Measurements from ENCODE around the gene NUBPL.
"Not testable (repeated sequence)": the region's sequence is repeated elsewhere in the genome, so short reads cannot be mapped to it uniquely, and the experiment has no call there.

The NUBPL gene

DNA sequence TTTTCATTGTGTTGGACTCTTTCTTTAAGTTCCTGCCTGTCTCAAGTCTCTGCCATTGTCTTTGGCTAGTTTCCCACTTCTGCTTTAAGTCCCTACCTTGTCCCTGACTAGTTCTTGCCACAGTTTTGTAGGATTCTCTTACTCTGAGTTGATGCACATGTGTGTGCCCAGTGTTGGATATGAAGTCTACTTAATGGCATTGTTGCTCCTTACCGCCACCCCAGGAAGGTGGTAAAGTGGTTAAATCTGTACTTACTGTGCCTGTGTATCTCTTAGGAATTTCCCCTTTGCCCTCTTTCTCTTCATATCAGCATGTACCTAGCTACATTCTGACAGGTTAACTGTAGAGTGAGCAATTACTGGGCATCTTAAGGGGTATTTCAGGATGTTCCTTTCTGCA is 227.1 kb downstream of the NUBPL start:
- DNase-seq (ENCODE audit: insufficient read length, low spot score) (no peak), FAIRE-seq (peak; percentile 95)

DNA sequence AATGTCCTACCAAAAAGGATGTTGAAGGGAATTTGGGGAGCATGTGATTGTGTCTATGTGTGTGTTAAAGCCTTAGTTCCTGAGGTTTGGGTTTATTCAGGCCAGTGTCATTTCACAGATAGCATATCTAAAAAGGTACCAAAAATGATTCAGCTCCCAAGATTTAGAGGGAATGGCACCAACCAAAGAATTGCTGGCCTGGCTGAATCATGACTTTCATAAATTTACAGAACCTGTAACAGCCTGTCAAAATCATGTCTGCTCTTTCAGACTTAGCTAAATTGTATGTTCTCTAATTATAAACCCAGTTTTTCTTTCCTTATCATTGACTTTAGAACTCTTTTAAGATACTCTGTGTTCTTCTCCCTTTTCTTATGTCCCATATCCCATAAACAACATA is 231.5 kb downstream of the NUBPL start:
- DNase-seq (ENCODE audit: insufficient read length, low spot score) (no peak), FAIRE-seq (peak; percentile 20)

DNA sequence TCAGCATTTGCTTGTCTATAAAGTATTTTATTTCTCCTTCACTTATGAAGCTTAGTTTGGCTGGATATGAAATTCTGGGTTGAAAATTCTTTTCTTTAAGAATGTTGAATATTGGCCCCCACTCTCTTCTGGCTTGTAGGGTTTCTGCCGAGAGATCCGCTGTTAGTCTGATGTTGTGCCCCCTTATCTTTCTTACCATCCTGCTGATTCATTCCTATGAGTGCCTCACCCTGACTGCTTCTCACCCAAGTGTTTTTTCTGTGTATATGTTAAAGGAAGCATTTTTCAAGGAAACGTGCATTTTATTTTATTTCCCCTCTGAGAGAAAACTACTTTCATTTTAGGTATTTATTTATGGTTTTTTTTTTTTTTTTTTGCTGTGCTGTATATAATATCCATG is 236.7 kb downstream of the NUBPL start:
- DNase-seq (ENCODE audit: insufficient read length, low spot score); FAIRE-seq: not testable (repeated sequence)

DNA sequence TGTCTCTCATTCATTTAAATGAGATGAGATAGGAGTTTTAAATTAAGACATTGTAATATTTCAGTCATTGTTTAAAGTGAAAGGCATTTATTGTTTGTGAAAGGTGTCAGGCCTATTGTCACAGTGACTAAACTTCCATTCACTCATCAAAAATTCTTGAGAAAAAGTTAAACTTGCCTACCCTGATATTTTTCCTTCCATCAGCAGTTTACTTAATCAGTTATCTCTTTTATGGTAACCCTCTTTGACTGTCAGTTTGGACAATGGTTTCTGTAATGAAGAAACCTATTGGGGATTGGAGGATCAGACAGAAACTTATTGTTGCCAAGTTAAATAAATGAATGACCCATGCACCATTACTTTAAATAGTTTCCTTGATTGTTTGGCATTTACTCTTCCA is 241.6 kb downstream of the NUBPL start:
- FAIRE-seq = no peak
- DNase-seq (ENCODE audit: insufficient read length, low spot score) = no peak

DNA sequence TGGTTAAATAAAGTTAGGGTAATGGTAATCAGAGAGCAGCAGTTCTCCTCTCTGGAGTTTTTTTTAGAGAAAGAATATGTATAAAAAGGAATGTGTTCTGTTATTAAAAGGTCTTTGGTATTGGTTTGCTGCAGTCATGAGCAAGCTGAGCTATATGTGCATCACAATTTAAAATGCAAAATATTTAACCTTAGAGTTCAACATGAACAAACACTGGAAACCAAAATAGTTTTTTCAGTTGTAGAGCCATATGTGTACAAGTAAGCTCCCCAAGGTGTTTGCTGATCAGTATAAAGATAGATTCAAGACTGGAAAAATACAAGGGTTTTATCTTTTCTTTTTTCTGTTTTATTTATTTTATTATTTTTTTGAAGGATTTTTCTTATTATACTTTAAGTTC is 245.0 kb downstream of the NUBPL start:
- no peak for FAIRE-seq

DNA sequence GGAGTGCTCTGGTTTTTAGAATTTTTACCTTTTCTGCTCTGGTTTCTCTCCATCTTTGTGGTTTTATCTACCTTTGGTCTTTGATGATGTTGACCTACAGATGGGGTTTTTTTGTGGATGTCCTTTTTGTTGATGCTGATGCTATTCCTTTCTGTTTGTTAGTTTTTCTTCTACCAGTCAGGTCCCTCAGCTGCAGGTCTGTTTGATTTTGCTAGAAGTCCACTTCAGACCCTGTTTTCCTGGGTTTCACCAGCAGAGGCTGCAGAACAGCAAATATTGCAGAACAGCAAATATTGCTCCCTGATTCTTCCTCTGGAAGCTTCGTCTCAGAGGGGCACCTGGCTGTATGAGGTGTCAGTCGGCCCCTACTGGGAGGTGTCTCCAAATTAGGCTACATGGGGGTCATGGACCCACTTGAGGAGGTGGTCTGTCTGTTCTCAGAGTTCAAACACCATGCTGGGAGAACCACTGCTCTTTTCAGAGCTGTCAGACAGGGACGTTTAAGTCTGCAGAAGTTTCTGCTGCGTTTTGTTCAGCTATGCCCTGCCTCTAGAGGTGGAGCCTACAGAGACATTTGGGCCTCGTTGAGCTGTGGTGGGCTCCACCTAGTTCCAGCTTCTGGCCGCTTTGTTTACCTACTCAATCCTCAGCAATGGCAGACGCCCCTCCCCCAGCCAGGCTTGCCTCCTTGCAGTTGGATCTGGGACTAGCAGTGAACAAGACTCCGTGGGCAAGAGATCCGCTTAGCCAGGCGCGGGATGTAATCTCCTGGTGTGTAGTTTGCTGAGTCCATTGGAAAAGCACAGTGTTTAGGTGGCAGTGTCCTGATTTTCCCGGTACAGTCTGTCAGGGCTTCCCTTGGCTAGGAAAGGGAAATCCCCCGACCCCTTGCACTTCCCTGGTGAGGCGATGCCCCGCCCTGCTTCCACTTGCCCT is 250.8 kb downstream of the NUBPL start:
- not testable (repeated sequence) for FAIRE-seq; DNase-seq (ENCODE audit: insufficient read length, low spot score)

More for the DNA sequence above, 245.0 kb downstream of the NUBPL start:
- DNase-seq (ENCODE audit: insufficient read length, low spot score) = no peak

DNA sequence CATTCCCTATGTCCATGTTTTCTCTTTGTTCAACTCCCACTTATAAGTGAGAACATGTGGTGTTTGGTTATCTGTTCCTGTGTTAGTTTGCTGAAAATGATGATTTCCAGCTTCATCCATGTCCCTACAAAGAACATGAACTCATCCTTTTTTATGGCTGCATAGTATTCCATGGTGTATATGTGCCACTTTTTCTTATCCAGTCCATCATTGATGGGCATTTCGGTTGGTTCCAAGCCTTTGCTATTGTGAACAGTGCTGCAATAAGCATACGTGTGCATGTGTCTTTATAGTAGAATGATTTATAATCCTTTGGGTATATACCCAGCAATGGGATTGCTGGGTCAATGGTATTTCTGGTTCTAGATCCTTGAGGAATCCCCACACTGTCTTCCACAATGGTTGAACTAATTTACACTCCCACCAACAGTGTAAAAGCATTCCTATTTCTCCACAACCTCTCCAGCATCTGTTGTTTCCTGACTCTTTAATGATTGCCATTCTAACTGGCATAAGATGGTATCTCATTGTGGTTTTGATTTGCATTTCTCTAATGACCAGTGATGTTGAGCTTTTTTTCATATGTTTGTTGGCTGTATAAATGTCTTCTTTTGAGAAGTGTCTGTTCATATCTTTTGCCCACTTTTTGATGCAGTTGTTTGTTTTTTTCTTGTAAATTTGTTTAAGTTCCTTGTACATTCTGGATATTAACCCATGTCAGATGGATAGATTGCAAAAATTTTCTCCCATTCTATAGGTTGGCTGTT is 252.7 kb downstream of the NUBPL start:
- not testable (repeated sequence) for FAIRE-seq; DNase-seq (ENCODE audit: insufficient read length, low spot score)

DNA sequence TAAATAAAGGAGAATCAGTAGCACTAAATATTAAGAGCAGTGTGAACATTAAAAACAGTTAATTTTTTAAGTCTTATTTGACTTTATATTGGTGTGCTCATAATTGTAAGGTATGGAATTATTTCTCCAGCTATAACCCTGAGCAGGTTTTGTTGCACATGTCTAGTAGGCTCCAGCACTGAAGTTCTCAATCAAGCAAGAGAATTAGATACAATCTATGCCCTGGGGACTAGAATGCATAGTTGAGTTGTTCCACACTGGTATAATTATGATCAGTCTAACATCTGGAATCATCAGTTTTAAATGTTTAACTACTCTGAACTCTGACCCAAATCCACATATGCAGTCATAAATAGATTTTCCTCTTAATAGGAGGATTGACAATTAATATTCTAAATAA is 258.1 kb downstream of the NUBPL start:
- FAIRE-seq = no peak
- peak; percentile 29 for DNase-seq (ENCODE audit: insufficient read length, low spot score)

DNA sequence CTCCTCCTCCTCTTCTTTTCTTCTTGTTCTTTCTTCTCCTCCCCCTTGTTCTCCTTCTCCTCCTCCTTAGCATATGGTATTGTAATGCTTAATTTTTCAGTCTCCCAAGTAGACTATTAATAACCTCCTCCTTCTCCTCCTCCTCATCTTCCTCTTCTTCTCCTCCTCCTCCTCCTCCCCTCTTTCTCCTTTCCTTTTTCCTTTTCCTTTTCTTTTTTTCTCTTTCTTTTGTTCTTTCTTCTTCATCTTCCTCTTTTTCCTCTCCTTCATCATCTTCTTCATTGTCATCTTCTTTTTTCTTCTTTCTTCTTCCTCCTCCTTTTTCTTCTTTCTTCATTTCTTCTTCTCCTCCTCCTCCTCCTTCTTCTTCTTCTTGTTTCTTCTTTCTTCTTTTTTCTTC is 264.3 kb downstream of the NUBPL start:
- DNase-seq (ENCODE audit: insufficient read length, low spot score) = no peak
- FAIRE-seq = no peak

DNA sequence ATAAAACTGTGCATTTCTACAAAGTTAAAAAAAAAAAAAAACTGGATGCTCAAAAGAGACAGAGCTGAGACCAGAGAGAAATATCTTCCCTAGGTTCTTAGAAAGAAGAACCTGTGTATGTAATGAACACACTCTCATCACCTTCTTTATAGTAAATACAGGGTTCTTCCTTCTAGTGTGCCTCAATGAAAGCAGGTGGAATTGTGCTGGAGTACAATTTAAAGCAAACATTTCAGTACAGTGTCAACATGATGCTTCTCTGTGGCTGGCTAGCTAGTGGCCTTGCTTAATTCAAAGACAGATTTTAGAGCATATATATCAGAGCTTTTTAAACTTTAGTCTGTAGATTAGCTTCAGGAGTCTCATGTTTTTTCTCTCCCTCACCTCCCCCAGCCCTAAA is 266.1 kb downstream of the NUBPL start:
- no peak for DNase-seq (ENCODE audit: insufficient read length, low spot score)
- no peak for FAIRE-seq

DNA sequence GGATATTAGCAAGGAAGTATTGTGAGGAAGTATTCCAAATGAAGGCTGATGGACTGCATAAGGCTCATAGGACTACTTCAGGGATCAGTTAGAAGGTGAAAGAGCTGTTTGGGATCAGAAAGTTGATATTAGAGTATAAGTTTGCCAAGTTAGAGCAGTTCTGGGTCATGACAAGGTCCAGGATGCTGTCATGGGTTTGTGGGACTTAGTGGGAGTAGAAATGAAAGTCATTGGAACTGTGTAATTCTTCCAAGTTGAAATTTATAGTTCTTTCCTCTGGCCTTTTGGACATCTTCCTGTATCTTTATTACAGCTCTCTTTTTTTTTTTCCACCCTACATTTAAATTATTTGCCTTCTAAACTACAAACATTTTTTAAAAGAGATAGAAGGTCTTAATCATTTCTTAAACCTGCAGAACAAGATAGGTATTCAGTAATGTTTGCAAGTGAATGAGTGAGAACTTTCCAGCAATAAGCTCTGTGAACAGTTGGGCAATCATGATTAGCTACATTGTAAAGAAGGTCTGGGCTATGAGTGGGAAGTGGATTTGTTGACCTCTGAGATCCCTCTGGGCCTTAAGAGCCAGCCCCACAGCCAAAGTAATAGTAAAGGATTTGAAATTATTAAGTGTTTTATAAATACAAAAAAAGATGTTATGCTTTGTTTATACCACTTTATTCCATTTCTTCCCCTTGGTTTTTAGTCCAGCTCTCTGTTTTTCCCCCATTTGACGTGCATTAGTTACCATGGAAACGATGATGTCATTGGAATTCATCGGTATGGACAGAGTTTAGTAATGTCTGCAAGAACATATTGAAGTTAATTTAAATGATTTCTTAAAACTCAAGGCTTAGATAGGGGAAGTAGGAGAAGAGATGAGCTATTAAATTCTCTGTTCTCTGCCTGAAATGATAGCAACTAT is 268.0 kb downstream of the NUBPL start:
- FAIRE-seq (no peak), DNase-seq (ENCODE audit: insufficient read length, low spot score) (no peak)

DNA sequence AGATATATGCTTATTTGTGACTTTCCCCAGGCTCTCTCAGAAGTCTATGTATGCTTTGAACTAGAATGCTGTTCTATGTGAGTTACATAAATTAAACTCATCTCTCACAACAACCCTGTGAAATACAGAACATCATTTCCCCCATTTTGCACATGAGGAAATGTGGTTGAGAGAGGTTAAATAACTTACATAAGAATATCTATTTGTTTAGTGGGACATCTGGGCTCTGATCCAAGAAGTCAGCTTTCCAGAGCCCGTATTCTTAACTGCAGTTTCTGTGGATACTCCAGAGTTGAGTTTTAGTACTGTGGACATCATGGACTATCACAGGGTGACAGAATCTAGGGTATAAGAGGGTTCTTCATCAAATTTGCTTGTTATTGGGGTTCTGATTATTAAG is 273.4 kb downstream of the NUBPL start:
- DNase-seq (ENCODE audit: insufficient read length, low spot score) (no peak), FAIRE-seq (peak; percentile 38)

DNA sequence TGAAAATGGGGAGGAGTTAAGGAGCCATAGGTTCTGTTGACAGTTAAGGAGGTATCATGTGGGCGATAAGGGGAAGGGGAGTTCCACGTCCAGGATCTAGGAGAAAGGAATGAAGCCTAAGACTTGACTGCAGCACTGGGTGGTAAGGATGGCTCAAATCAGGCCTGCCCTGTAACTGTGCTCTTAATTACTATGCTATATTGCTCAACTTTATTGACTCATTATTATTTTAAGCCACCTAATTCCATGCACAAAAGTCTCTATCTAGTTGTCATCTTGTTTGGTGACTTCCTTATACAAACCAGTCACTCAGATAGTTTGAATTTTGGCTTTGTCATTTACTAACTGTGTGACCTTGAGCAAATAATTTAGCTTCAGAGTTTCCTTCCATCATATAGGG is 273.8 kb downstream of the NUBPL start:
- DNase-seq (ENCODE audit: insufficient read length, low spot score) (no peak), FAIRE-seq (peak; percentile 92)

DNA sequence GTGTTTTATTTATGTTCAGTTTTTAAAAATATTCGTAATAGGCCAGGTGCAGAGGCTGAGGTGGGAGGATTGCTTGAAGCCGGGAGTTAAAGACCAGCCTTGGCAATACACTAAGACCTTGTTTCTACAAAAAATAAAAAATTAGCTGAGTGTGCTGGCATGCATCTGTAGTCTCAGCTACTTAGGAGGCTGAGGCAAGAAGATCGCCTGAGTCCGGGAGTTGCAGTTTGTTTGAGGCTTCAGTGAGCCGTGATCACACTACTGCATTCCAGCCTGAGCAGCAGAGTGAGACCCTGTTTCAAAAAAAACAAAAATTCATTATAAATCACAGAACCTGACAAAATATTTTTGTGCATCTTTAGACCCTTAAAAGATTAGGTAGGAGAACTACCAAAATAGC is 275.8 kb downstream of the NUBPL start:
- no peak for DNase-seq (ENCODE audit: insufficient read length, low spot score)
- FAIRE-seq = peak; percentile 26

DNA sequence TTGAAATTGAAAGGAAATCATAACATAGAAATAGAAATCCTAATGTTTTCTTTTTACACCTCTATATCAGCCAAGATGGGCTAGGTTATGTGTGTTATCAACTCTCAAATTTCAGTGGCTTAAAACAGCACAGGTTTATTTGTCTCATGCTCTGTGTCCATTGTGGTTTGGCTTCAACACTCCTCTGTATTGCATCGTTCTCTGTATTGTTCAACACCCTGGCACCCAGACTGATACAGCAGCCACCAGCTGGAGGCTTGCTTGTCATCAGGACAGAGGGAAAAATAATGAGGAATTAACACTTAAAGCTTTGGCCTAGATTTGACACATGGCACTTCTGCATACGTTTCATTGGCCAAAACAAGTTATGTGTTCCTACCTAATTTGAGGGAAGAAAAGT is 281.7 kb downstream of the NUBPL start:
- DNase-seq (ENCODE audit: insufficient read length, low spot score) (no peak), FAIRE-seq (peak; percentile 75)

DNA sequence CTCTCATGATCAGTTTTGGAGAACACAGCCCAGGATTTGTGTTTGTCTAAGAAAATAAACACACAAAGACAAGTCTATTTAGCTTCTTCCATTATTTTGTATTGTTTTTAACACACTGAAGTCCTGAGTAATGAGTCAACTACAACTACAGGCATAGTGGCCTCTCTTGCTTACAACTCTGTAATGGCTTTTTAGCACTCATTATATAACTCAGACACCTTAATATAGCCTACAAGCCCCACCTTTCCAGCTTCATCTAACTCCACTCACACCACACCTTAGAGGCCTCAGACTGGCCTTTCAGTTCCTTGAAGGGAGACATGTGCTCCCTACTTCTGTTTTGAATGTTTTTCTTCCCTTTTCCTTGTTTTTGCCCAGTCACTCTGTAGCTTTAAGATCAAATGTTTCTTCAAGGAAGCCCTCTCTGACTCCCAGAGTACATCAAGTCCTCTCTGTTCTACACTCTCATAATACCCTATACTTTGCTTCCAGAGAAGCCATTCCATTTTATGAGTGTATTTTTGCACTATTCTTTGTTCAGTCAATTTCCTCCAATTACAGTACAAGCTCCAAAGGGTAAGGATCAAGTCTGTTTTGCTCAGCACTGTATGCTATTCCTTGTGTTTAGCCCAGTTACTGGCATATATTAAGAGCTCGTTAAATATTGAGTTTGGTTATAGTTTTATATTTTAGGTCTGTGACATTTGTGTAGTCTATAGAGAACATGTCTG is 282.3 kb downstream of the NUBPL start:
- FAIRE-seq (no peak), DNase-seq (ENCODE audit: insufficient read length, low spot score) (no peak)

DNA sequence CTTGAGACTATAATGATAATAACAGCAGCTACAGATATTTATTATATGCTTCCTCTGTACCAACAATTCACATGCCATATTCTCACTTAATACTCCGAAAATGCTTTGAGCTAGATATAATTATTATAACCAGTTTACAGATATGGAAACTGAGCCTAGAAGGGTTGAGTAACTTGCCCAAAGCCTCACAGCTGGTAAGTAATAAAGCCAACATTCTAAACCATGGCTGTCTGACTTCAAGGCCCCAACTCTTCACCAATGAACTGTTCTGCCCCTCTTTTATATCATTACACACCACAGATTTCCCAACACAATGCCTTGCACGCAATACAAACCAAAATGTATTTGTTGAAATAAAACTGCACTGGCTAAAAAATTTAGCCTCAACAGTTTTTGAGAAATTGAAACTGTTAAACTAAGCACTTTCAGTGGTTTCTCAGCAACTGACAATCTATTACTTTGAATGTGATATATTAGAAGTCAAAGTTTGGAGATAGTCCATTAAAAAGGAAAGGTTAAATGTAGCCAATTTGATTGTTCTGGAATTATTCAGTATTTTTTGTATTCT is 293.4 kb downstream of the NUBPL start:
- FAIRE-seq (peak; percentile 57), DNase-seq (ENCODE audit: insufficient read length, low spot score) (no peak)

DNA sequence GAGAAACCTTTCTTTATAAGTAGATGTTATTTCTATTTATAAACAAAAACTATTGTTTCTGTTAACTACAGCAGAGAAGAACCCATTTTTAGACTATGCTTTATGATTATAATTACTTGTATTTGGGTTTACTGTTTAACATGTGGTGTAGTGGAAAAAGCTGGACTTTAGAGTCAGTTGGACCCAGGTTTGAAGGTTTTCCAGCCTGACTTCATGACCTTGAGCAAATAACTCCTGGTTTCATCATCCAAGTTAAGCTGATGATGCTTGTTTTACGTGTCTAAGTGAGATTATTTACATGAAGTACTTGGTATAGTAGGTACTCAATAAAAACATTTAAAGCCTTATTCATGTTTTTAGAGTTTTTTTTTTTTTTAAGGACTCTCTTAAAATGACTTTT is 294.1 kb downstream of the NUBPL start:
- DNase-seq (ENCODE audit: insufficient read length, low spot score) = no peak
- FAIRE-seq = peak; percentile 62

DNA sequence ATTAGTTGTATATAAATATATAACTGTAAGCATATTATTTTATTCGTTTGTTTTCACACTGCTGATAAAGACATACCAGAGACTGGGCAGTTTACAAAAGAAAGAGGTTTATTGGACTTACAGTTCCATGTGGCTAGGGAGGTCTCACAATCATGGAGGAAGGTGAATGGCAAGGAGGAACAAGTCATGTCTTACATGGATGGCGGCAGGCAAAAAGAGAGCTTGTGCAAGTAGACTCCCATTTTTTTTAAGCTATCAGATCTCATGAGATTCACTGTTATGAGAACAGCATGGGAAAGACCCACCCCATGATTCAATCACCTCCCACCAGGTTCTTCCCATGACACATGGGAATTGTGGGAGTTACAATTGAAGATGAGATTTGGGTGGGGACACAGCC is 294.8 kb downstream of the NUBPL start:
- peak; percentile 4 for FAIRE-seq
- DNase-seq (ENCODE audit: insufficient read length, low spot score) = not testable (repeated sequence)

DNA sequence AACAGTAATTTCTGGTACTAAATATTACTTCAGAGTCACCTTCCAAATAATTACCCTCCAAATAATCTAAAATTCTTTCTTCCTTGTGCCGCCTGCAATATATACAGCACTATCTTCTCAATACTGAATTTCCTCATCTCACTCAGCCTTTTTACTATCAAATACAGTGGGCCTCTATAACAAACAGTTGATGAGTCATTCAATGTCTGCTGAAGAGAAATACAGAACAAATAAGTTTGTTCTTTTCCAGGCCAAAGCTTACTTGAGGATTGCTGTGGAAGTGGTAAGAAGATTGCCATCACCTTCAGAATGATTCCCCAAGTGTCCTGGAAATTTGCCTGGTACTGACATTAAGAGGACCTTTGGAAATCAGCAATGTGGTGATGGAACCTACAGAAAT is 297.7 kb downstream of the NUBPL start:
- no peak for FAIRE-seq
- DNase-seq (ENCODE audit: insufficient read length, low spot score) = no peak

Data from HTR-8/SVneo (cell line).